Kidney (tissue), 14 donors: ENCODE data around the gene PPM1L. TPM values are rescaled to one million over a fixed set of nuclear protein-coding genes. Genes with fewer than 3 reads are reported as not detected.

Source experiments
- DNase-seq, 5 donors: peaks; one replicate each; pipeline ENCODE4 v3.0.0-alpha.2; 2013 to 2020
- FAIRE-seq: peaks from 2 replicates; lab custom pipeline; 2012; peaks lifted over from hg19 to GRCh38; lab: Jason Lieb, UNC
- H3K27ac ChIP-seq, 2 donors: one replicate each; pipeline ENCODE4 v1.7.0; 2013; ENCODE audit warnings: low read depth in 2 of 2, low read length in 2 of 2, inconsistent platforms in 1 of 2
- H3K27me3 ChIP-seq: one replicate; pipeline ENCODE4 v1.7.1; 2013; ENCODE audit warnings: low read length, inconsistent platforms; ENCODE audit not compliant: control insufficient read depth, insufficient read depth
- H3K36me3 ChIP-seq, 3 donors: one replicate each; pipeline versions ENCODE4 v1.7.0 to v1.7.1; 2013; ENCODE audit warnings: low read length in 3 of 3, control low read depth in 1 of 3, inconsistent platforms in 1 of 3; ENCODE audit not compliant: insufficient read depth in 3 of 3, control insufficient read depth in 2 of 3
- H3K4me1 ChIP-seq, 3 donors: one replicate each; pipeline versions ENCODE4 v1.7.0 to v1.7.1; 2013; ENCODE audit warnings: low read length in 3 of 3, inconsistent platforms in 1 of 3, low read depth in 1 of 3; ENCODE audit not compliant: control insufficient read depth in 2 of 3, insufficient read depth in 2 of 3
- H3K4me3 ChIP-seq, 3 donors: one replicate each; pipeline versions ENCODE4 v1.7.0 to v1.8.1; 2013; ENCODE audit warnings: low read length in 3 of 3, control low read depth in 1 of 3, inconsistent platforms in 1 of 3
- H3K9ac ChIP-seq, 3 donors: one replicate each; pipeline versions ENCODE4 v1.7.0 to v1.7.1; 2013; ENCODE audit warnings: low read length in 3 of 3, control low read depth in 1 of 3, inconsistent platforms in 1 of 3
- H3K9me3 ChIP-seq, 3 donors: one replicate each; pipeline versions ENCODE4 v1.7.0 to v1.7.1; 2013; ENCODE audit warnings: low read length in 3 of 3, control low read depth in 1 of 3, inconsistent platforms in 1 of 3; ENCODE audit not compliant: control insufficient read depth in 2 of 3, insufficient read depth in 1 of 3
- CTCF ChIP-seq: IDR thresholded peaks from 3 replicates; pipeline ENCODE4 v1.5.1; 2012; ENCODE audit warnings: mild to moderate bottlenecking, moderate library complexity, borderline replicate concordance; ENCODE audit not compliant: insufficient read depth; ENCODE audit errors: extremely low read depth
- intact Hi-C: fragments of 100-400 bp; cut with DNase I; formaldehyde crosslinking; loops from one replicate; pipeline ENCODE4 v1.11.1; 2022
- polyA plus RNA-seq: library from polyadenylated mRNA; stranded (reverse); fragments of 350-450 nt; fragmentation: Illumina TruSeq; extraction: RNeasy Lipid Tissue Mini Kit (QIAGEN cat#74804); gene quantifications from one replicate; pipeline ENCODE4 v1.2.3, GENCODE V29; 2014; ENCODE audit warnings: low read depth, low replicate concordance; ENCODE audit not compliant: insufficient read depth
- total RNA-seq: library from RNA; stranded (reverse); fragmentation: NEBNext Ultra II Directional; extraction: Animal tissue kit (Norgen Biotek cat#: 25700); gene quantifications from one replicate; pipeline ENCODE4 v1.2.1, GENCODE V29; 2021
- donor health status: control.
- donor health status: control.
- donor health status: control.
- donor health status: control.
- donor health status: control.
- donor health status: DM: yes; HTN: yes; CAD: no.
- donor health status: Normal renal cell carcinoma (clear cell type).

PPM1L gene
- total and polyA plus RNA-seq, 2 donors from 2014 or later: 2.8 to 13.8 TPM

- no peak for DNase-seq
- H3K9ac ChIP-seq: no peak overlapping the region
- H3K4me1 ChIP-seq: peaks cover 0 to 13% (median 3%) of the 10 kb centered on the region in 3 donors
- H3K9me3 ChIP-seq: no peaks in the 10 kb centered on the region
- no peak for FAIRE-seq
- no peak for TF ChIP-seq CTCF
- H3K4me3 ChIP-seq: no peak overlapping the region
- H3K36me3 ChIP-seq: peaks cover 0 to 2% (median 0%) of the 10 kb centered on the region in 3 donors
- no peak overlapping the region for H3K27ac ChIP-seq
- intact Hi-C loops: no loop called here
- no peaks in the 10 kb centered on the region for H3K27me3 ChIP-seq
Measured at GRCh38 chr3:161067335-161067734, 311.3 kb downstream of the PPM1L start.

- H3K4me1 ChIP-seq: peaks cover 0 to 13% (median 3%) of the 10 kb centered on the region in 3 donors
- no peaks in the 10 kb centered on the region for H3K27me3 ChIP-seq
- FAIRE-seq (no peak), DNase-seq (no peak)
- H3K27ac ChIP-seq: no peak overlapping the region
- no peak for TF ChIP-seq CTCF
- H3K9ac ChIP-seq: no peak overlapping the region
- intact Hi-C loops: no loop called here
- H3K36me3 ChIP-seq: peaks cover 0 to 2% (median 0%) of the 10 kb centered on the region in 3 donors
- no peak overlapping the region for H3K4me3 ChIP-seq
- H3K9me3 ChIP-seq: no peaks in the 10 kb centered on the region
Measured at GRCh38 chr3:161069511-161070251, 313.6 kb downstream of the PPM1L start.

GRCh38 chr3:161070252-161070930 lies 314.4 kb downstream of the PPM1L start:
- no peaks in the 10 kb centered on the region for H3K27me3 ChIP-seq
- H3K9ac ChIP-seq: no peak overlapping the region
- no peak for TF ChIP-seq CTCF
- H3K27ac ChIP-seq: no peak overlapping the region
- no peak for DNase-seq
- peaks cover 0 to 2% (median 0%) of the 10 kb centered on the region in 3 donors for H3K36me3 ChIP-seq
- intact Hi-C loops: no loop called here
- H3K9me3 ChIP-seq: no peaks in the 10 kb centered on the region
- peaks cover 0 to 13% (median 3%) of the 10 kb centered on the region in 3 donors for H3K4me1 ChIP-seq
- no peak for FAIRE-seq
- no peak overlapping the region for H3K4me3 ChIP-seq
